HG02571 (cell line): Measurements from ENCODE around the gene EVC.

Experiments used
- ATAC-seq: cut with Tn5 transposase; IDR thresholded peaks from one replicate; pipeline ENCODE4 v1.9.1; 2021; ENCODE audit warnings: mild to moderate bottlenecking, moderate library complexity; ENCODE audit not compliant: unreplicated experiment

The EVC gene

DNA sequence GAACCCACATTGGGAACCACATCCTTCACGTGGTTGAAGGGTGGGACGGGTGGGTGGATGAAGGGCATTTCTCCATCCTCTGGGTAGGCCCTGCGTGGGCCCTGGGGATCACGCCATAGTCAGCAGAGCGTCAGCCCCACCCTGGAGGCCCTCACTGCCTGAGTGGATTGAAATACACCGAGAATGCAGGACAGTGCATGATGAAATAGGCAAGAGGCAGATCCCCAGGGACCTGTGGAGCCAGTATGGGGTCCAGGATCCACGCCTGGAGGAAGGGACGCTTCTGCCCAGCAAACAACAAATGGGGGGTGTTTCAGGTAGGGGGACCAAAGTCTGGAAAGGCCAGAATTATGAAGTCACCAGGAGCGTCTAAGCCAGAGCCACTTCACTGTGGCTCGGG, 19.4 kb downstream of the EVC start:
- no peak for ATAC-seq

DNA sequence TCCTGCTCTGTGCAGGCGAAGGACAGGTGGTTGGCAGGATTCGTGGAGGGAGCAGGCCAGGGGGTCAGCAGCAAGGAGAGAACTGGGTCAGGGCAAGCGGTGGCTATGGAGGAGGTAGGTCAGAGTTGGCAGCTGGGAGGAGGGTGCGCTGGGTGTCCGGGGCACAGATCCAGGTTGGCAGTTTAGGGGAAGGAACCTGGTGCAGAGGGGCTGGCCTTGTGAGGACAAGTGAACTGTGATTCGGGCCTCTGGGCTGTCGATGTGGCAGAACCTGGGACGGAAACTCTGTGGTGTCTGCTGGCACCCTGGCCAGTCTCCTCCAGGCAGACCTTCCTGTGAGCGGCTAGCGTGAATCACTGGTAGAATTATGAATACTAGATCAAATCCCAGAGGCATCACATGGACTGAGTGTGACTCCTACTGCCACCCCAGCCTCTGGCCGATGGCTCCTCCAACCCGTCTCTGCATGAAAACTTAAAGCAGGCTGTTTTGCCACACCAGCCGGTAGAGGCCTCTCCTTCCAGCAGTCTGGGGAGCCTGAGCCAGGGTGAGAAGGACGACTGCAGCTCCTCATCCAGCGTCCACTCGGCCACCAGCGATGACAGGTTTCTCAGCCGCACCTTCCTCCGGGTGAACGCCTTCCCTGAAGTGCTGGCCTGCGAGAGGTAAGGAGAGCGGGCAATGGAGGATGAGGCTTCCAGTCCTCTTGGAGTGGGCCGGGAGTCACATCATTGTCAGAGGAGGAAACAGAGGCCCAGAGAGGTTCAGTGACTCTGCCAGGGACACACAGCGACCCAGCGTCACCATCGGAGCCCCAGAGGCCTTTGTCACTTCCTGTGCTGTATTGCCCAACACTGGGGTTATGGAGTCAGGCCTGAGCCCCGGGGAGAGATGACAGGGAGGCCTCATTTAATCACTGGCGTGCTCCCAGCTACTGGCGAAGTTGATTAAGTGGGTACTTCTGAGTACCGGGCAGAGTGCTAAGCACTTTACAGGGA, 20.3 kb downstream of the EVC start:
- no peak for ATAC-seq

DNA sequence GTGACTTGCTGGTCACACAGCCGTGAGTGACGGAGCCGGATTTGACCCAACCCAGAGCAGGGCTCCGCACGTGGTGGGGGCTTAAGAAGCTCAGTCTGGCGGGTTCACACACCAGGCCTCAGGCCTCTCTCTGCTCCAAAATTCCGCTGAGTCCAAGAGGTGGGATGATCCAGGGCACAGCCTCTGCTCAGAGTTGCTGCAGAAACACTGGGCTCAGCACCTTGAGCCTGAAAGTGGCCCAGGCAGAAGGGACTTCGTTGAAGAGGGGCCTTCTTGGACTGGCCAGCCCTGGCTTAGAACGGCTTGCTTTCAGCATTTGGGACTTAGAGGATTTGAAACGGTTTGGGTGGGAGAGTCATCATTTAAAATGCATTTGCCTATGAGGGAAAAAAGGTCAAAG, 21.2 kb downstream of the EVC start:
- ATAC-seq: no peak

DNA sequence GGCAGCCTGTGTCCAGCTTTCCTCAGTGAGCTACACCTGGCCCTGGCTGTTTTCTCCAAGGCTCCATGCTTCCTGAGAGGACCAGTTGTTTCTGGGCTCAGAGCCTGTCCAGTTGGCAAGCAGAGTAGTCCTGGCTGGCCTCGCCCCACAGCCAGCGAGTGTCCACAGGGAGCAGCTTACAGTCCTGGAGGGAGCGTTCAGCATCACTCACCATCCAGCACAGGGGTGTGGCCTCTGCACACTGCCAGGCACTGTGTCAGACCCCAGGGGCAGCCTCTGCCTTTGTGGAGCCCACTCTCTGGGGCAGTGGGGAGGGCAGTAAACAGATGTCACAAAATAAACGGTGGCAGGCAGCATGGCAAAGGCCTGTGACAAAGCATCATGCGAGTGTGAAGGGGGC, 23.9 kb downstream of the EVC start:
- ATAC-seq: no peak

DNA sequence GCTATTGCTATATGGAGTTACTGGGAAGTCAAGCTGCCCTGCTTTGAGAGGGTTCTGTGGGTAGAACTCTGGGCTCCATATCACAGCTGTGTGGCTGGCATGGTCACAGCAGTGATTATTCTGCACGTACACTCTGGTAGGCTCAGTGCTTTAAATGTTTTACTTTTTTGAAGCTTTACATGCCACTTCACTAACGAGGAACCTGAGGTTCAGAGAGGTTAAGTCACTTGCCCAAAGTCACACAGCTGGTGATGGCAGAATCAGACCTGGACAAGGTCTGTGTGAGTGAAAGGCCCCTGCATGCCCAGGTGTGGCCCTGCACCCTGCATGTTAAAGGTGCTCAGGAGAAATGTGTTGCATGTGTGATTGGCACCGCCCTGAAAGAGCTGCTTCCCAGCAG, 24.5 kb downstream of the EVC start:
- no peak for ATAC-seq

DNA sequence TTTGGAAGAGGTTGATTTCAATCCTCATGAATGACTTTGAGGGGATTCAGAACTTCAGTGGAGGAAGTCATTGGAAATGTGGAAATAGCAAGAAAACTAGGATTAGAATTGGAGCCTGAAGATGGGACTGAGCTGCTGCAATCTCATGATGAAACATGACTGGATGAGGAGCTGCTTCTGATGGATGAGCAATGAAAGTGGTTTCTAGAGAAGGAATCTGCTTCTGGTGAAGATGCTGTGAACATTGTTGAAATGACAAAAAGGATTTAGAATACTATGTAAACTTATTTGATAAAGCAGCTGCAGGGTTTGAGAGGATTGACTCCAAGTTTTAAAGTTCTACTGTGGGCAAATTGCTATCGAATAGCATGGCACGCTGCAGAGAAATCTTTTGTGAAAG, 27.1 kb downstream of the EVC start:
- ATAC-seq: no peak

DNA sequence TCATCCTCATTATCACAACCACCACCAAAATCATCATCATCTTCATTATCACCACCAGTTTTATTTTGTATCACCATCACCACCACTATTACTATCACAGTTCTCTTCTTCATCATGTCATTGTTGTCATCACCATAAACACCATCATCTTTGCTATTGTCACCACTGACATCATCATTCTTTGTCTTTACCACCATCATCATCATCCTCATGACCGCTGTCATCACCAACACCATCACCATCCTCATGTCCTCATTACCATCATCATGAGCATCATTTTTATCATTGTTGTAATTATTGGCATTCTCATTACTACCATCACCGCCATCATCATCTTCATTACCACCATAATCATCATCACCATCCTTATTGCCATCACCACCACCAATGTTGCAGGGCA, 31.4 kb downstream of the EVC start:
- ATAC-seq: no peak

DNA sequence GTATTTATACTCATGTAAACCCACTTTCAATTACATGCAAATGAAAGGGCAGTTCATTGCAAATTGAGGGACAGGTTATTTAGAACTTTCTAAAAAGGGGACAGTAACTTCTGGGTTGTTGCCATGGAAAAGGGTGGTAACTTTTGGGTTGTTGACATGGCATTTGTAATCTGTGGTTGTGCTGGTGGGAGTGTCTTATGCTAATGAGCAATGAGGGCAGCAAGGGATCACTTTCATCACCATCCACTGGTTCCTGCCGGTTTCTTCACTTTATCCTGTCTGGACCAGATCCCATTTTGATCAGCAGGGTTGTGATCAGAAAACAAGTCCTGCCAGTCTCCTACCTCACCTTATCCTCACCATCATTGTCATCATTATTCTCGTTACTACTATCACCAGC, 32.0 kb downstream of the EVC start:
- no peak for ATAC-seq

DNA sequence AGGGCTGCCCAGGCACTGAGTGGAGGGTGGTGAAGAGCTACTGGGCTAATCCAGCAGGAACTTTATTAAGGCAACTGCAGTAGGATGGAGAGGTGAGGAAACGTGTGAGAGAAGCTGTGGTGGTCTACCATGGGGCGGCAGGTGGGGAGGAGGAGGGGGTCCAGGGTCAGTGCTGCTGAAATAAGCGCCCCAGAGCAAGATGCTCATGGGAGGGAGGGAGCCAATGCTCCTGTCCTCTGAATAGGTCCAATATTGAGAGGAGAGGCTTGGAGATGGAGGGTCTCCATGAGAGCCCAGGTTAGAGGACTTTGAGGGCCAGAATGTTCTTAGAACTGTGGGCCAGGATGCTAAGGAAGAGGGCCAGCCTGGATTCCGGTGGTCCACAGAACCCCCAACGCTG, 35.2 kb downstream of the EVC start:
- no peak for ATAC-seq

DNA sequence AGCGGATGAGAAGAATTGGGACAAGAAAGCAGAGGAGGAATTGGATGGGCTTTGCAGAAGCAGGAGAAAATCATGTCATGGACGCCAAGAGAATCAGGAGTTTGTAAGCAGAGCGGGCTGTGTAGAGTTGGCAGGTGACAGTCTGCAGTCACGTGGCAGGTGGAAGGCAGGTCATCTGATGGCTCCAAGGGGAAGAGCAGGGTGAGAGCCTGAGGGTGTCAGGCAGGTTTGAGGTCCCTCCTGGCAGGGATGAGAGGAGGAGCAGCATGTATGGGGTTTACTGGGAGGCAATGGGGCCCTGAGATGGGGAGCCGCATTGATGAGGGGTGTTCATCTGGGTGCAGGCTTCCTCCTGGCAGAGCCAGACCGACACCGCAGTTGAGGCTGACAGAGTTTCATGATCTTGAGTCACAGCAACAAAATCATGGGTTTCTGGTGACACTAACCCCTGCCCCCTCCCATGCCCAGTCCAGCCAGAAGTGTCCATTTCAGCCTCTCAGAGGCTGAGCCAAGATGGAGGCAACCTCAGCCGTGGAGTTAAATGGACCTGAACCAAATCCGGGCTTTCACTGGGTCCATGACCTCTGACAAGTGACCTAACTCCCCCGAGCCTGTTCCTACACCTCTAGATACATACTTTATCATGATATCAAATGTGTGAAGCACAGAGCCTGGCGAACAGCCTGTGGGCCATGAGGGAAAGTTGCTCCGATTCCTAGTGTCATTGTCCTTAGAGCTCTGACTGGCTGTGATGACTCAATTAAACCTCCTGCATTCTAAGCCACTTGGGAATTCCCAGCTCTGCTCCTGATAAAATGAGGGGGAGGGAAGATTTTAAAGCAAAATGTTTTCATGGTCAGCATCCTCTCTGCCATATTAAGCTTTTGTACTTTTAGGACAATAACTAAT, 36.1 kb downstream of the EVC start:
- ATAC-seq: no peak

DNA sequence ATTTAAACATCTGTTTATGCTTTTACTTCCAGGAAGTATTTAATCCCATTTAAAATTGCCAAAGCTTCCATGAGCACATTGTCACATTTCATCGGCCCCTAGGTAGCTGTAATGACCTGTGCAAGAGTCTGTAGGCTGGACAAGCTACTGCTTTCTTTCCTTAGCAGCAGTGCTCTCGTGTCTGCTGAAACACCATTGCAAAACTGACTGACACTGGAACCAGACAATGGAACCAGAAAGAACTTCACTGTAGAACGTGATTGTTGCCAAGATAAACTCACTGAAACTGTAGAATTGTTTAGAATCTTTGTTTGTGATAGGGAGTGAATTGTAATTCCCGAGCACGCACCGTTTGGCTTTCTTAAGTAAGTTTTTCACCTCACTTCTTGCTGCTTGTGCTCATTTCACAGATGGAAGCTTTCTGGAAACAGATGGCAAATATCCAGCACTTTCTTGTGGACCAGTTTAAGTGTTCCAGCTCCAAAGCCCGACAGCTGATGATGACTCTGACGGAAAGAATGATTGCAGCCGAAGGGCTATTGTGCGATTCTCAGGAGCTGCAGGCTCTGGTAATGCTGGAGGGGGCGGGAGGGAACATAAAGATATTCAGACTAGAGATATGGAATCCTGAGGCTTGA, 36.9 kb downstream of the EVC start:
- no peak for ATAC-seq

DNA sequence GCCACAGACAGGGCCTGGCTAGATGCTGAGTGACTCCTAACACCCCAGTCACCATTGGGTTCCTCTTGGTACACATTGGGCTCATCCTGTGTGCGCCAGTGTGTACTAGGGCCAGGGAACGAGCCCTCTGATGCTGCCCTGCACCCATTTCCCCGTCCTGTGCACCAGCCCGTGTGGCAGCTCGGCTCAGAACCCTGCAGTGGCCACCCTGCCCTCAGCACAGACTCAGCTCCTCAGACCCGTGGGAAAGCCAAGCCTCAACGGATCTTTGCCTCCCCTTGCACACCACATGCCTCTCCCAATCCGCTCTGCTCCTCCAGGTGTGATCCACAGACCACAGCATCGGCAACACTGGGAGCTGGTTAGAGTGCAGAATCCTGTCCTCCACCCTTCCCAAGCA, 38.6 kb downstream of the EVC start:
- ATAC-seq: no peak

DNA sequence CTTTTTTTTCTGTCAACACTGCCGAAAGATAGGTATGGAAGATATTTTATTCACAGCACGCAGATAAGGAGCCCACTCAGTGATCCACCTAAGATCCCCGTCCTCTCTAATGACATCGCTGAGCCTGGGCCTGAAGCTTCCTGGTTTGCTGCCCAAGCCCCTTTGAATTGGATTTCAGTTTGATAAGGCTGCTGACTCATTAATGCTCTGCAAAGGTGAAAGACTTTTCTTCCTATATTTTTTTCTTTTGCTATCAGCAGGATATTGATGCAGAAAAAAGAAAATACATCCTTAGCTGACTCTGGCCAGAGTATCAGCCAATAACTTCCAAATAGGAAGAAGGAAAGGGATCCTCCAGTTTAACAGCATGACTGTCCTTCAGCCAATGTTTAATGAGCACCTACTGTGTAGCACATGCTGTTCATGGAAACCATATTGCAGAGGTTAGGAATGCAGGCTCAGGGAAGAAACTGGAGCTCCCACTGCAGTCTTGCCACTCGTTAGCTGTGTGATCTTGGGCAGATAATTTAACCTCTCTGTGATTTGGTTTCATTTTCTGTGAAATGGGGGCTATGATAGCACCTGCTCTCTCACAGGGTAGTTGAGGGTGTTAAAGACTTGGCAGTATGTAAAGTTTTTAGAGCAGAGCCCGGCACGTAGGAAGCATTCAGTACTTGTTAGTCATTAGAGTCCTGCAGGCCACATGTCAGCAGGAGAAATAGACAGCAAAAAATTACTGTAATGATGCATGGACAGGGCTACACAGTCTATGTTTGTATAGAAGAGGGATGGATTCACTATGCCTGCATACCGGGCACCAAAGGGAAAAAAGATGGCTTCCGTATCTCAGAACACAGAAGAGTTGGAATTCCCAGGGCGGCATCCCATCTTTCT, 39.3 kb downstream of the EVC start:
- no peak for ATAC-seq

DNA sequence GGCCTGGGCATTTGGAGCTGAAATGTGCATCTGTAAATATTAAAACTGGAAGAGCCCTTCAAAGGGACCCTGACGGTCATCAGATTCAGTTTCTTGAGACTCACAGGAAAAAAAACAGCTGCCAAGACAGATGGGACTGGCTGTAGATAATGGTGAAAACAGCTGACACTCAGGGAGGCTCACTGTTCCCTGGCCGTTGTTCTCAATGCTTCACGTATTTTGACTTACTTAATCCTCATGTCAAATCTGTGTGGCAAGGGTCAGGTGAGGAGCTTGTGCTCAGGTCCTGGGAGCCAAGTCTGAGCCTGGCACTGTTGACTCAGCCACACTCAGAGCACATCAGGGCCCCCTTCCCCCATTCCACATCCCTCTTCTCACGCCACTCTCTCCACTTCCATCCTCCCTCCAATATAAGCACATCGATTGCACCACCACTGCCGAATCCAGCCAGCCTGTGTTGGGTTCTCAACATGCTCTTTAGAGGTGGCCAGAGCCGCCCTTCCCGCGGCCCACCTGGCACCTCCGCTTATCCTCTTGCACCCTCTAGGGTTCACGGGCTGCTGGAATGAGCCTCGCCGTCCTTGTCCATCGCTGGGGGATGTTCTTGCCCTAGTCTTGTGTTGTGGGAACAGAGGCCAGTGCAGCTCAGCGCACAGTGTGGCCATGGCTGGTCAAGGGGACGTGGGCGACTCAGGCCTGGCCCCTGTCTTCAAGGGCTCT, 40.1 kb downstream of the EVC start:
- ATAC-seq: no peak

DNA sequence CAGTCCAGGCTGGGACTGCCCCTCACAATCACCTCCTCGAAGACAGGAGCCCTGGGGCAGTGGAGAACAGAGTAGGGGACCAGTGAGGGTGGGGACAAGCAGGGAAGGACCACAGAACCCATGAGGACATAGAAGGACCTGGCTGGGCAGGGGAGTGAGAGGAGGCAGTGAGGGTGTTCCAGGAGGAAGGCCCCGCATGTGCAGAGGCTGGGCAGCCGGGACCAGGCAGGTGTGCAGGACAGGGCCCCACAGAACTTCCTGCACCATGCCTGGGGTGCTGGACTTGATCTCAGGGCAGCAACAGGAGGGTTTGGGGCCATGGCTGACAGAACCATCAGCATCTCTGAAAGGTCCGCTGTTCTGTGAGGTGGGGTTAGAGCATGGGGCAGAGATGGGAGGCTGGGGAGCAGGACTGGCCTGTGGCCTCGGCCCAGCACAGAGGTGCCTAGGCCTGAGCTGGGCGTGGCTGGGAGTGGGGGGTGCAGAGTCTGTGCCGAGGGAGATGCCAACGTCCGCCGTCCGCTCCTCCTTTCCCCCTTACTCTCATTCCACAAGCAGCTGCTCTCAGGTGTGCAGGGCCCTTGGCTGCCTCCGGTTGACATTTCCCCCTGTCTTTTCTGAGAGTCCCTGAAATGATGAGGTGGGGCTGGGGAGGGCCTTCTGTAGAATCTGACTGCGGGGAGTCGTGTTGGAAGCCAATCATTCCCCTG, 40.8 kb downstream of the EVC start:
- no peak for ATAC-seq

DNA sequence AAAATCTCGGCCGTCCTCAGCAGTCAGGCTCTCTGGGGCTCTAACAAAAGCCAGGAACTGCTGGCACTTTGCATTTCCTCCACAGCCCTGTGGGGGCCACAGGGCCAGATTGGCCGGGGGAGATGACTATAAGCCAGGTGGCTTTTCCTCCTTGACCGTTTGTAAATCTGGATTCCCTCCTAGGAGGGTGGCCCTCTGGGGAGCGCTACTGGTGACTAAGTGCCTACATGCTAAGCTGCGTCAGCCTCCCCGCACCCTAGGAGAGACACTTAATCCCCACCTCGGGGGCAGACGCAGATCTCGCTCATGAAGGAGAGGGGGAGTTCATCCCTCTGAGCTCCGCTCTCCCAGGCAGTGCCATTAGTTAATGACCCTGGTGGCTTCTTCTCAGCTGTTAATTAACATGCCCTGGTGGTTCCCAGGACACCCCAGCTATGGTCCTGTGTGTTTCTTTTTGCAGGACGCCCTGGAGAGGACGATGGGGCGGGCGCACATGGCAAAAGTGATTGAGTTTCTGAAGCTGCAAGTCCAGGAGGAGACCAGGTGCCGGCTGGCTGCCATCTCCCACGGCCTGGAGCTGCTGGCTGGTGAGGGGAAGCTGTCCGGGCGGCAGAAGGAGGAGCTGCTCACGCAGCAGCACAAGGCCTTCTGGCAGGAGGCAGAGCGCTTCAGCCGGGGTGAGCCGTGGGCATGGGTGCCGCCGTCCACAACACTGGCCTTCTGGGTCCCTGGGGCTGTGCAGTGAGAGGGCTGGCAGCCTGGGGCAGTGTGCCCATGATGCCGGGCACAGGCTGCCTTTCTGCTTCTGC, 41.6 kb downstream of the EVC start:
- ATAC-seq: no peak

DNA sequence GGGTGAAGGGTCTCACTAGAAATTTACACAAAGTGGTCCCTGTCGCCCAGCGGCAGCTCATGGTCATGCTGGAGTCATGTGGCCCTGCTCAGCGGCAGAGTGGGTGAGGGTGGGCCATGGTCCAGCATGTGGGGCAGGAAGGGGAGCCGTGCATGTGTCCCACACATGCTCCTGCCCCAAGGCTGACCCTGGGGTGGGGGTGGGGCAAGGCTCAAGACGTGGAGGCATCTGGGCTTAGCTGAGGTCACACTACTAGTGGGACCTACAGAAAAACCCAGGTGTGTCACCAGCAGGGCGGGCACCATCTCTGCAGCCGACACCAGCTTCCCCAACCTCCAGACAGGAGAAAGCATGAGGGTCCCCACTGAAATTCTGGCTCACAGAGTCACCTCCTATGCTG, 42.4 kb downstream of the EVC start:
- ATAC-seq: no peak
